MCF 10A (cell line): ENCODE results near the gene PLBD1. TPM values are rescaled to one million over a fixed set of nuclear protein-coding genes. Genes with fewer than 3 reads are reported as not detected.

Source experiments
- BruUV-seq: library from RNA; stranded (reverse); fragments of 400-500 nt; replicated peaks from 2 replicates; lab custom pipeline; 2021; lab: Mats Ljungman, UMichigan
- CTCF ChIA-PET: fragments of 300-600 bp; sonication (Branson Sonifier 250); formaldehyde crosslinking; extraction: SDS; loops from one replicate; lab custom pipeline; 2021; ENCODE audit warnings: antibody characterized with exemption, inconsistent platforms; lab: Yijun Ruan, JAX
- POLR2A ChIA-PET: fragments of 300-600, 350-650 bp; sonication (Branson Sonifier 250); formaldehyde crosslinking; extraction: SDS; loops from one replicate; lab custom pipeline; 2020; ENCODE audit warnings: antibody characterized with exemption, inconsistent platforms; lab: Yijun Ruan, JAX
- DNase-seq: peaks from one replicate; pipeline ENCODE4 v3.0.0-alpha.2; 2018; ENCODE audit not compliant: unreplicated experiment
- H3K27ac Mint-ChIP-seq: one replicate; pipeline ENCODE4 v1.8.0; 2022; ENCODE audit warnings: mild to moderate bottlenecking, low read depth, mixed read lengths; ENCODE audit not compliant: unreplicated experiment
- H3K27me3 Mint-ChIP-seq: one replicate; pipeline ENCODE4 v1.8.0; 2022; ENCODE audit warnings: mixed read lengths; ENCODE audit not compliant: insufficient read depth, unreplicated experiment
- H3K36me3 Mint-ChIP-seq: one replicate; pipeline ENCODE4 v1.8.0; 2022; ENCODE audit warnings: mild to moderate bottlenecking, moderate library complexity, mixed read lengths; ENCODE audit not compliant: insufficient read depth, unreplicated experiment
- H3K4me1 Mint-ChIP-seq: one replicate; pipeline ENCODE4 v1.8.0; 2022; ENCODE audit warnings: mixed read lengths; ENCODE audit not compliant: insufficient read depth, unreplicated experiment
- H3K4me3 Mint-ChIP-seq: one replicate; pipeline ENCODE4 v1.8.0; 2022; ENCODE audit warnings: mild to moderate bottlenecking, moderate library complexity, mixed read lengths; ENCODE audit not compliant: unreplicated experiment
- H3K9me3 Mint-ChIP-seq: one replicate; pipeline ENCODE4 v1.8.0; 2022; ENCODE audit warnings: mixed read lengths; ENCODE audit not compliant: unreplicated experiment
- intact Hi-C: fragments of 100-400 bp; cut with micrococcal nuclease; formaldehyde crosslinking; loops from 2 replicates; pipeline ENCODE4 v1.14.1; 2022
- total RNA-seq: library from RNA; stranded (reverse); gene quantifications from 2 replicates; pipeline ENCODE4 v1.2.3, GENCODE V29; 2022
- TF ChIP-seq, protein P1 (sequence below): fragments of 200-600 bp; IDR thresholded peaks from one replicate; pipeline ENCODE4 v1.8.0; 2022; ENCODE audit warnings: antibody characterized with exemption, mild to moderate bottlenecking; ENCODE audit not compliant: unreplicated experiment

PLBD1 gene
- total RNA-seq, 1 experiment from 2014 or later = not detected

DNA sequence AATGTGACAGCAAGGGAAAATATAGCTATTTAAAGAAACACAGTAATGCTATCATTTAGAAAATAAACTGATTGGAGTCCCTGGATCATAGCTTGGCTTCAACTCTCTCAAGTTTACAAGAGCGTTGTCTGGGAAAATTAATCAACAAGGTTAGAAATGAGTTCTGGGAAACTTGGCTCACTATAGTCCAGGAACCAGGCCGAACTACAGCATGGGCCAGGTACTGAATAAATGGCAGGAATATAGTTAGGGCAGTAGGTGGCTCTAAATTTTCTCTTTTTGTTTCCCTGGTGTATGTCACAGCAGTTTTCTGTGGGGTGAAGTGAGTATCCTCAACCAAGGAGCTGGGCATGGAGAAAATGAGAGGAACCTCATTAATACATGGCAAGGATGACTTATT, 72.4 kb downstream of the PLBD1 start:
- Mint-ChIP-seq H3K9me3 (no peaks in the 10 kb centered on the region), H3K27me3 (no peaks in the 10 kb centered on the region), H3K36me3 (peaks cover 69% of the 10 kb centered on the region), H3K4me1 (no peaks in the 10 kb centered on the region), H3K27ac (no peak overlapping the region), H3K4me3 (no peak overlapping the region)
- no peak for DNase-seq
- ChIA-PET POLR2A (interaction anchor here (1.3 kb wide), 1 partner anchor 8 kb away, joined by 4 read pairs; no protein-coding TSS in a partner anchor), CTCF (no interaction called here)
- intact Hi-C loops = no loop called here
- no TSS peak for BruUV-seq
- TF ChIP-seq, protein P1, sequence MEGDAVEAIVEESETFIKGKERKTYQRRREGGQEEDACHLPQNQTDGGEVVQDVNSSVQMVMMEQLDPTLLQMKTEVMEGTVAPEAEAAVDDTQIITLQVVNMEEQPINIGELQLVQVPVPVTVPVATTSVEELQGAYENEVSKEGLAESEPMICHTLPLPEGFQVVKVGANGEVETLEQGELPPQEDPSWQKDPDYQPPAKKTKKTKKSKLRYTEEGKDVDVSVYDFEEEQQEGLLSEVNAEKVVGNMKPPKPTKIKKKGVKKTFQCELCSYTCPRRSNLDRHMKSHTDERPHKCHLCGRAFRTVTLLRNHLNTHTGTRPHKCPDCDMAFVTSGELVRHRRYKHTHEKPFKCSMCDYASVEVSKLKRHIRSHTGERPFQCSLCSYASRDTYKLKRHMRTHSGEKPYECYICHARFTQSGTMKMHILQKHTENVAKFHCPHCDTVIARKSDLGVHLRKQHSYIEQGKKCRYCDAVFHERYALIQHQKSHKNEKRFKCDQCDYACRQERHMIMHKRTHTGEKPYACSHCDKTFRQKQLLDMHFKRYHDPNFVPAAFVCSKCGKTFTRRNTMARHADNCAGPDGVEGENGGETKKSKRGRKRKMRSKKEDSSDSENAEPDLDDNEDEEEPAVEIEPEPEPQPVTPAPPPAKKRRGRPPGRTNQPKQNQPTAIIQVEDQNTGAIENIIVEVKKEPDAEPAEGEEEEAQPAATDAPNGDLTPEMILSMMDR = no peak

DNA sequence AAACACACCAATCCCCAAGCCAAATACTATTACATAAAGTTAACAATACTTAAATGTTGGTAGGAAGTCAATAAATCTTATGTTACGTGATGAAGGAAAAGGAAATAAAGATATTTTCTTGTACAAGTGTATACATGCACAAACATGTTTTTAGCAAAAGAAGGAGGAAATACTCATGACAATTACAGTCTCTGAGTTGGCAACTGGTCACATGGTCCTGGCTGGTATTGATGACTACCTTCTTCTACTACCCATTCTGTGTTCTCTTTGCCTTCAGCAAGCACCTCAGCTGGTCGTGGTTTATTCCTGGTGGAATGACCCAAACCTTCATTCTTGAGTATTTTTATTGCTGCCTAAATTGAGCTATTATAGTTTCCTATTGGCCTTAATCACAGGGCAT, 84.8 kb downstream of the PLBD1 start:
- H3K4me3 Mint-ChIP-seq = no peak overlapping the region
- POLR2A ChIA-PET = interaction anchor here (0.7 kb wide), 1 partner anchor 132 kb away, joined by 3 read pairs; no protein-coding TSS in a partner anchor
- BruUV-seq = no TSS peak
- CTCF ChIA-PET = interaction anchor here (0.6 kb wide), 1 partner anchor 52 kb away, joined by 3 read pairs; no protein-coding TSS in a partner anchor
- H3K4me1 Mint-ChIP-seq = no peaks in the 10 kb centered on the region
- TF ChIP-seq, protein P1 = no peak
- H3K27ac Mint-ChIP-seq = no peak overlapping the region
- DNase-seq = no peak
- no peaks in the 10 kb centered on the region for H3K9me3 Mint-ChIP-seq
- H3K36me3 Mint-ChIP-seq = peaks cover 77% of the 10 kb centered on the region
- intact Hi-C loops = no loop called here
- H3K27me3 Mint-ChIP-seq = no peaks in the 10 kb centered on the region

DNA sequence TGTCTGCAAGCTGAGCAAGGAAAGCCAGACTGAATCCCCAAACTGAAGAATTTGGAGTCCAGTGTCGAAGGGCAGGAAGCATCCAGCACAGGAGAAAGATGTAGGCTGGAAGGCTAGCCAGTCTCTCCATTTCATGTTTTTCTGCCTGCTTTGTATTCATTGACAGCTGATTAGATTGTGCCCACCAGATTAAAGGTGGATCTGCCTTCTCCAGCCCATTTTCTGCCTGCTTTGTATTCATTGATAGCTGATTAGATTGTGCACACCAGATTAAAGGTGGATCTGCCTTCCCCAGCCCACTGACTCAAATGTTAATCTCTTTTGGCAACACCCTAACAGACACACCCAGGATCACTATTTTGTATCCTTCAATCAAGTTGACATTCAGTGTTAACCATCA, 85.3 kb downstream of the PLBD1 start:
- Mint-ChIP-seq H3K36me3 (peaks cover 77% of the 10 kb centered on the region), H3K27ac (no peak overlapping the region), H3K27me3 (no peaks in the 10 kb centered on the region), H3K9me3 (no peaks in the 10 kb centered on the region), H3K4me1 (no peaks in the 10 kb centered on the region), H3K4me3 (no peak overlapping the region)
- BruUV-seq = no TSS peak
- ChIA-PET POLR2A (no interaction called here), CTCF (interaction anchor here (0.6 kb wide), 1 partner anchor 51 kb away, joined by 3 read pairs; no protein-coding TSS in a partner anchor)
- TF ChIP-seq, protein P1 = no peak
- DNase-seq = no peak
- intact Hi-C loops = no loop called here

DNA sequence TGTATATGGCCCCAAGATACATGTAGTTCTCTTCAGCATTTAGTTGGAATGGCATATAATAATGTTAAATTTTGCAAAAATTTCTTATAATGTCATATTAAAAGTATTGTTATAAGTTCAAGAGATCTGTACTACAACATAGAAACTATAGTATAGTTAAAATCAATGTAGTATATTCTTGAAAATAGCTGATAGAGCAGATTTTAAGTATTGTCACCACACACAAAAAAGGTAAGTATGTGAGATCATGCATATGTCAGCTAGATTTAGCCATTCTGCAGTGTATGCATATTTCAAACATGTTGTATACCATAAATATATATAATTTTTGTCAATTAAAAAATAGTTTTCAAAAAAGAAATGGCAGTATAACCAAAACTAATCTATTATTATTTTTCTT, 86.5 kb downstream of the PLBD1 start:
- POLR2A ChIA-PET = interaction anchor here (0.9 kb wide), 1 partner anchor 18 kb away, joined by 3 read pairs; no protein-coding TSS in a partner anchor
- H3K4me3 Mint-ChIP-seq = no peak overlapping the region
- peaks cover 73% of the 10 kb centered on the region for H3K36me3 Mint-ChIP-seq
- intact Hi-C loops = no loop called here
- H3K27me3 Mint-ChIP-seq = no peaks in the 10 kb centered on the region
- H3K9me3 Mint-ChIP-seq = no peaks in the 10 kb centered on the region
- H3K27ac Mint-ChIP-seq = no peak overlapping the region
- no peak for DNase-seq
- TF ChIP-seq, protein P1 = no peak
- CTCF ChIA-PET = interaction anchor here (0.7 to 1.0 kb wide), 3 partner anchors 24 to 236 kb away, joined by 3 read pairs; no protein-coding TSS in a partner anchor
- H3K4me1 Mint-ChIP-seq = no peaks in the 10 kb centered on the region
- no TSS peak for BruUV-seq
